Mesenteric fat pad (tissue), 1 donor: ENCODE results near the gene SPATS2L. TPM values are rescaled to one million over a fixed set of nuclear protein-coding genes. Genes with fewer than 3 reads are reported as not detected.

Source experiments
- DNase-seq: peaks from one replicate; pipeline ENCODE4 v3.0.0-alpha.2; 2020; ENCODE audit warnings: low spot score
- total RNA-seq: library from RNA; stranded (reverse); fragmentation: NEBNext Ultra II Directional; extraction: Animal tissue kit (Norgen Biotek cat#: 25700); gene quantifications from one replicate; pipeline ENCODE4 v1.2.1, GENCODE V29; 2021
- donor health status: DM: yes; HTN: yes; CAD: no.

The SPATS2L gene
- total RNA-seq, 1 donor from 2014 or later: 81.3 TPM

GRCh38 chr2:200376513-200377354, 70.2 kb downstream of the SPATS2L start:
- no peak for DNase-seq

- DNase-seq: no peak
These were observed 71.2 kb downstream of the SPATS2L start for GRCh38 chr2:200377355-200378336.

GRCh38 chr2:200378652-200379290, 72.3 kb downstream of the SPATS2L start:
- DNase-seq: no peak

- no peak for DNase-seq
These were observed 73.1 kb downstream of the SPATS2L start for GRCh38 chr2:200379481-200380090.

- DNase-seq: no peak
These were observed 73.6 kb downstream of the SPATS2L start for GRCh38 chr2:200380091-200380561.

GRCh38 chr2:200380833-200381542, 74.5 kb downstream of the SPATS2L start:
- no peak for DNase-seq

- no peak for DNase-seq
These were observed 76.4 kb downstream of the SPATS2L start for GRCh38 chr2:200382874-200383273.

- DNase-seq: no peak
These were observed 77.1 kb downstream of the SPATS2L start for GRCh38 chr2:200383380-200384110.

- no peak for DNase-seq
These were observed 78.7 kb downstream of the SPATS2L start for GRCh38 chr2:200385063-200385635.

GRCh38 chr2:200393191-200393590, 86.7 kb downstream of the SPATS2L start:
- DNase-seq: no peak

GRCh38 chr2:200394045-200394444, 87.6 kb downstream of the SPATS2L start:
- no peak for DNase-seq

- no peak for DNase-seq
These were observed 90.3 kb downstream of the SPATS2L start for GRCh38 chr2:200396781-200397242.

GRCh38 chr2:200397785-200398184, 91.3 kb downstream of the SPATS2L start:
- no peak for DNase-seq

- no peak for DNase-seq
These were observed 92.6 kb downstream of the SPATS2L start for GRCh38 chr2:200399046-200399445.

GRCh38 chr2:200399636-200400035, 93.1 kb downstream of the SPATS2L start:
- DNase-seq: no peak

GRCh38 chr2:200403814-200404213, 97.3 kb downstream of the SPATS2L start:
- no peak for DNase-seq

- no peak for DNase-seq
These were observed 98.1 kb downstream of the SPATS2L start for GRCh38 chr2:200404615-200405014.

GRCh38 chr2:200405599-200406298, 99.3 kb downstream of the SPATS2L start:
- no peak for DNase-seq
